Loucy (cell line): ENCODE data around the gene DES.

Source experiments
- CTCF ChIP-seq: fragments of 200-600 bp; sonication (generic); conservative IDR thresholded peaks from 2 replicates; pipeline ENCODE4 v1.5.1; 2014; ENCODE audit warnings: mild to moderate bottlenecking, antibody characterized with exemption, low read length
- EZH2phosphoT487 ChIP-seq: fragments of 200-600 bp; IDR thresholded peaks from 2 replicates; pipeline ENCODE4 v1.6.1; 2018; ENCODE audit warnings: antibody characterized with exemption, mild to moderate bottlenecking, moderate library complexity, borderline replicate concordance

- TF ChIP-seq EZH2phosphoT487 (no peak), CTCF (no peak)
These were observed 42.3 kb downstream of the DES start for GRCh38 chr2:219460424-219460926.
